GM18861 (cell line): Measurements from ENCODE around the gene PPP1R15B.
"Not testable (repeated sequence)": the region's sequence is repeated elsewhere in the genome, so short reads cannot be mapped to it uniquely, and the experiment has no call there.

ENCODE experiments used
- ATAC-seq: cut with Tn5 transposase; IDR thresholded peaks from one replicate; pipeline ENCODE4 v1.9.1; 2021; ENCODE audit not compliant: unreplicated experiment

The PPP1R15B gene

GRCh38 chr1:204443871-204444581, 32.4 kb upstream of the PPP1R15B start:
- ATAC-seq = no peak

- no peak for ATAC-seq
Observed at GRCh38 chr1:204443260-204443619, 31.6 kb upstream of the PPP1R15B start.

- no peak for ATAC-seq
Observed at GRCh38 chr1:204442376-204443259, 31.0 kb upstream of the PPP1R15B start.

- ATAC-seq = no peak
Observed at GRCh38 chr1:204441558-204441957, 29.9 kb upstream of the PPP1R15B start.

- no peak for ATAC-seq
Observed at GRCh38 chr1:204439621-204440375, 28.2 kb upstream of the PPP1R15B start.

GRCh38 chr1:204438628-204439027, 27.0 kb upstream of the PPP1R15B start:
- ATAC-seq = no peak

- ATAC-seq = no peak
Observed at GRCh38 chr1:204437796-204438570, 26.4 kb upstream of the PPP1R15B start.

- ATAC-seq = no peak
Observed at GRCh38 chr1:204435872-204436271, 24.3 kb upstream of the PPP1R15B start.

- no peak for ATAC-seq
Observed at GRCh38 chr1:204435381-204435831, 23.8 kb upstream of the PPP1R15B start.

- no peak for ATAC-seq
Observed at GRCh38 chr1:204434116-204434755, 22.6 kb upstream of the PPP1R15B start.

- ATAC-seq = no peak
Observed at GRCh38 chr1:204432708-204433107, 21.1 kb upstream of the PPP1R15B start.

- no peak for ATAC-seq
Observed at GRCh38 chr1:204431310-204432184, 19.9 kb upstream of the PPP1R15B start.

GRCh38 chr1:204429746-204430145, 18.1 kb upstream of the PPP1R15B start:
- no peak for ATAC-seq

GRCh38 chr1:204426971-204427701, 15.5 kb upstream of the PPP1R15B start:
- no peak for ATAC-seq

GRCh38 chr1:204426474-204426873, 14.9 kb upstream of the PPP1R15B start:
- no peak for ATAC-seq

- no peak for ATAC-seq
Observed at GRCh38 chr1:204426035-204426436, 14.4 kb upstream of the PPP1R15B start.

- ATAC-seq = no peak
Observed at GRCh38 chr1:204424621-204425020, 13.0 kb upstream of the PPP1R15B start.

- not testable (repeated sequence) for ATAC-seq
Observed at GRCh38 chr1:204422061-204422705, 10.6 kb upstream of the PPP1R15B start.
